Mesenchymal stem cell (in vitro differentiated cells and primary cell): Measurements from ENCODE around the gene MT2A.
"Not testable (repeated sequence)": the region's sequence is repeated elsewhere in the genome, so short reads cannot be mapped to it uniquely, and the experiment has no call there.

Source experiments
- DNase-seq: peaks from one replicate; pipeline ENCODE4 v3.0.0-alpha.2; 2013
- H2AFZ ChIP-seq: one replicate; pipeline ENCODE4 v1.6.1; 2013; ENCODE audit warnings: low read depth, mild to moderate bottlenecking, control low read depth, inconsistent platforms, low read length, moderate library complexity
- H2AK5ac ChIP-seq: 2 replicates; pipeline ENCODE4 v1.6.1; 2013; ENCODE audit warnings: low read length, moderate library complexity, mild to moderate bottlenecking, inconsistent platforms; ENCODE audit not compliant: severe bottlenecking
- H2BK120ac ChIP-seq: one replicate; pipeline ENCODE4 v1.6.1; 2013; ENCODE audit warnings: low read depth, mild to moderate bottlenecking, inconsistent platforms, low read length, moderate library complexity
- H2BK12ac ChIP-seq, 2 experiments: one replicate each; pipeline ENCODE4 v1.6.1; 2013; ENCODE audit warnings: inconsistent platforms in 2 of 2, low read length in 2 of 2, mild to moderate bottlenecking in 2 of 2, moderate library complexity in 2 of 2, control low read depth in 1 of 2
- H2BK15ac ChIP-seq: one replicate; pipeline ENCODE4 v1.6.1; 2013; ENCODE audit warnings: mild to moderate bottlenecking, low read depth, inconsistent platforms; ENCODE audit not compliant: poor library complexity, severe bottlenecking
- H2BK5ac ChIP-seq: 2 replicates; pipeline ENCODE4 v1.6.1; 2013; ENCODE audit warnings: low read depth, mild to moderate bottlenecking, low read length, control low read depth, inconsistent platforms; ENCODE audit not compliant: poor library complexity, severe bottlenecking
- H3K14ac ChIP-seq, 2 experiments: one replicate each; pipeline ENCODE4 v1.6.1; 2013; ENCODE audit warnings: inconsistent platforms in 2 of 2, low read length in 2 of 2, control low read depth in 1 of 2, mild to moderate bottlenecking in 1 of 2, moderate library complexity in 1 of 2
- H3K18ac ChIP-seq, 2 experiments: one replicate each; pipeline ENCODE4 v1.6.1; 2013; ENCODE audit warnings: inconsistent platforms in 2 of 2, low read length in 2 of 2, control low read depth in 1 of 2, low read depth in 1 of 2, mild to moderate bottlenecking in 1 of 2
- H3K23ac ChIP-seq, 2 experiments: one replicate each; pipeline ENCODE4 v1.6.1; 2013; ENCODE audit warnings: inconsistent platforms in 2 of 2, low read length in 2 of 2, mild to moderate bottlenecking in 2 of 2, moderate library complexity in 2 of 2, control low read depth in 1 of 2
- H3K27ac ChIP-seq: 2 replicates; pipeline ENCODE4 v1.5.1; 2013; ENCODE audit warnings: mild to moderate bottlenecking, moderate library complexity, low read length, control low read depth, inconsistent platforms; ENCODE audit not compliant: poor library complexity, severe bottlenecking
- H3K27me3 ChIP-seq, 2 experiments: 2 replicates each; pipeline versions ENCODE4 v1.6.1 to v1.7.0; 2013; ENCODE audit warnings: low read length in 2 of 2, mild to moderate bottlenecking in 2 of 2, moderate library complexity in 2 of 2, control low read depth in 1 of 2, inconsistent platforms in 1 of 2; ENCODE audit not compliant: control insufficient read depth in 1 of 2, insufficient read depth in 1 of 2
- H3K36me3 ChIP-seq, 2 experiments: 2 replicates each; pipeline versions ENCODE4 v1.6.1 to v1.7.0; 2013; ENCODE audit warnings: low read length in 2 of 2, control low read depth in 1 of 2, inconsistent platforms in 1 of 2, low read depth in 1 of 2, mild to moderate bottlenecking in 1 of 2; ENCODE audit not compliant: insufficient read depth in 2 of 2, control insufficient read depth in 1 of 2
- H3K4ac ChIP-seq, 2 experiments: one replicate each; pipeline ENCODE4 v1.6.1; 2013; ENCODE audit warnings: inconsistent platforms in 2 of 2, low read length in 2 of 2, mild to moderate bottlenecking in 2 of 2, moderate library complexity in 2 of 2, control low read depth in 1 of 2, low read depth in 1 of 2
- H3K4me1 ChIP-seq: 2 replicates; pipeline ENCODE4 v1.6.1; 2013; ENCODE audit warnings: low read depth, low read length, control low read depth; ENCODE audit not compliant: control insufficient read depth, insufficient read depth
- H3K4me2 ChIP-seq: 2 replicates; pipeline ENCODE4 v1.6.1; 2013; ENCODE audit warnings: low read length, mild to moderate bottlenecking, inconsistent platforms; ENCODE audit not compliant: poor library complexity, severe bottlenecking
- H3K4me3 ChIP-seq, 2 experiments: 2 replicates each; pipeline versions ENCODE4 v1.5.1 to v1.7.0; 2013; ENCODE audit warnings: low read length in 2 of 2, mild to moderate bottlenecking in 2 of 2, control low read depth in 1 of 2, low read depth in 1 of 2; ENCODE audit not compliant: insufficient read depth in 1 of 2
- H3K79me1 ChIP-seq: replicated peaks from 2 replicates; pipeline ENCODE4 v1.6.1; 2013; ENCODE audit warnings: mild to moderate bottlenecking, control low read depth, low read length, inconsistent platforms; ENCODE audit not compliant: poor library complexity, severe bottlenecking
- H3K9ac ChIP-seq: 2 replicates; pipeline ENCODE4 v1.7.0; 2013; ENCODE audit warnings: mild to moderate bottlenecking, low read length, moderate library complexity
- H3K9me3 ChIP-seq: 2 replicates; pipeline ENCODE4 v1.7.0; 2013; ENCODE audit warnings: mild to moderate bottlenecking, low read length; ENCODE audit not compliant: control insufficient read depth
- H4K8ac ChIP-seq: one replicate; pipeline ENCODE4 v1.6.1; 2013; ENCODE audit warnings: inconsistent platforms, mild to moderate bottlenecking, low read length, moderate library complexity
- H4K91ac ChIP-seq: one replicate; pipeline ENCODE4 v1.6.1; 2013; ENCODE audit warnings: mild to moderate bottlenecking, low read length, inconsistent platforms
- WGBS: methylation state at CpG from one replicate; pipeline ENCODE4 v1.1.7; 2013; ENCODE audit warnings: mixed read lengths; 5-methylcytosine and 5-hydroxymethylcytosine counted together

The MT2A gene

GRCh38 chr16:56621665-56622445, 13.5 kb downstream of the MT2A start:
- not testable (repeated sequence) for H2BK120ac ChIP-seq, H3K4ac ChIP-seq, H3K14ac ChIP-seq, H3K4me3 ChIP-seq, H4K8ac ChIP-seq, H3K36me3 ChIP-seq, H2BK12ac ChIP-seq, H3K4me2 ChIP-seq, H3K27me3 ChIP-seq, H2AK5ac ChIP-seq, H3K9me3 ChIP-seq, H2BK5ac ChIP-seq, H3K23ac ChIP-seq, H3K79me1 ChIP-seq, H3K27ac ChIP-seq, H2AFZ ChIP-seq, H2BK15ac ChIP-seq, DNase-seq, H3K9ac ChIP-seq, H3K18ac ChIP-seq, H4K91ac ChIP-seq
- peaks cover 37% of the 10 kb centered on the region for H3K4me1 ChIP-seq
- 64% methylated on average over 4 of the region's 4 CpGs for WGBS

- H3K23ac ChIP-seq, H3K4me2 ChIP-seq, DNase-seq, H3K4ac ChIP-seq, H2BK120ac ChIP-seq, H2BK15ac ChIP-seq, H4K8ac ChIP-seq, H3K14ac ChIP-seq, H3K27me3 ChIP-seq, H4K91ac ChIP-seq, H2AFZ ChIP-seq, H2AK5ac ChIP-seq, H3K36me3 ChIP-seq, H3K79me1 ChIP-seq, H3K18ac ChIP-seq, H3K4me3 ChIP-seq, H2BK5ac ChIP-seq, H3K9ac ChIP-seq, H3K9me3 ChIP-seq, H3K27ac ChIP-seq, H2BK12ac ChIP-seq: not testable (repeated sequence)
- WGBS: 87% methylated on average over 5 of the region's 5 CpGs
- peaks cover 24% of the 10 kb centered on the region for H3K4me1 ChIP-seq
Measured at GRCh38 chr16:56623184-56623583, 14.8 kb downstream of the MT2A start.

GRCh38 chr16:56623637-56624036, 15.3 kb downstream of the MT2A start:
- Histone ChIP-seq H2BK15ac (no peak overlapping the region), H3K36me3 (no peaks in the 10 kb centered on the region), H2BK5ac (no peak overlapping the region), H3K79me1 (peaks cover 1% of the 10 kb centered on the region), H3K4me1 (peaks cover 22% of the 10 kb centered on the region), H2AK5ac (no peak overlapping the region), H3K27me3 (no peaks in the 10 kb centered on the region), H2BK12ac (peak overlapping the region in 1 of 2 experiments; percentile 47), H2AFZ (no peak overlapping the region), H3K23ac (no peak overlapping the region), H3K9ac (no peak overlapping the region), H3K4me3 (no peak overlapping the region), H3K4ac (no peak overlapping the region), H3K9me3 (no peaks in the 10 kb centered on the region), H3K18ac (no peak overlapping the region), H3K27ac (no peak overlapping the region), H2BK120ac (no peak overlapping the region), H4K8ac (no peak overlapping the region), H4K91ac (no peak overlapping the region), H3K4me2 (no peak overlapping the region), H3K14ac (no peak overlapping the region)
- no peak for DNase-seq
- WGBS: 100% methylated on average over 1 of the region's 2 CpGs

GRCh38 chr16:56625140-56625942, 17.0 kb downstream of the MT2A start, which contains the start of gene MT1E:
Gene MT1E, plus strand, starts transcription at chr16:56625781. Its CDS starts 71 bp downstream, at chr16:56625852.
- no peaks in the 10 kb centered on the region for H3K9me3 ChIP-seq
- peak; percentile 84 for DNase-seq
- peak within 1 kb of the TSS; percentile 84 to 93 for H3K4ac ChIP-seq
- H4K8ac ChIP-seq: peak within 1 kb of the TSS; percentile 94
- peaks cover 22% of the 10 kb centered on the region for H3K4me1 ChIP-seq
- peak within 1 kb of the TSS; percentile 92 to 97 for H3K18ac ChIP-seq
- H3K79me1 ChIP-seq: no peaks in the 10 kb centered on the region
- 2% methylated on average over 60 of the region's 62 CpGs for WGBS
- peak within 1 kb of the TSS in 1 of 2 experiments; percentile 34 for H3K23ac ChIP-seq
- peak within 1 kb of the TSS; percentile 68 for H2AFZ ChIP-seq
- no peaks in the 10 kb centered on the region for H3K36me3 ChIP-seq
- peak within 1 kb of the TSS; percentile 97 for H4K91ac ChIP-seq
- H2BK120ac ChIP-seq: peak within 1 kb of the TSS; percentile 96
- peak within 1 kb of the TSS in 1 of 2 experiments; percentile 96 for H3K14ac ChIP-seq
- peak within 1 kb of the TSS; percentile 61 to 81 for H3K4me3 ChIP-seq
- peak within 1 kb of the TSS; percentile 94 for H3K9ac ChIP-seq
- no peaks in the 10 kb centered on the region for H3K27me3 ChIP-seq
- peak within 1 kb of the TSS; percentile 72 for H3K27ac ChIP-seq
- peak within 1 kb of the TSS; percentile 91 to 92 for H2BK12ac ChIP-seq
- H2AK5ac ChIP-seq: peak within 1 kb of the TSS; percentile 61
- H2BK15ac ChIP-seq: peak within 1 kb of the TSS; percentile 88
- H2BK5ac ChIP-seq: peak within 1 kb of the TSS; percentile 36
- H3K4me2 ChIP-seq: peak within 1 kb of the TSS; percentile 76
